ENCODE measurements around the gene RICTOR. TPM values are rescaled to one million over a fixed set of nuclear protein-coding genes. Genes with fewer than 3 reads are reported as not detected.

RICTOR gene
- total RNA-seq, 1 donor from 2014 or later, result 35.0 TPM

DNA sequence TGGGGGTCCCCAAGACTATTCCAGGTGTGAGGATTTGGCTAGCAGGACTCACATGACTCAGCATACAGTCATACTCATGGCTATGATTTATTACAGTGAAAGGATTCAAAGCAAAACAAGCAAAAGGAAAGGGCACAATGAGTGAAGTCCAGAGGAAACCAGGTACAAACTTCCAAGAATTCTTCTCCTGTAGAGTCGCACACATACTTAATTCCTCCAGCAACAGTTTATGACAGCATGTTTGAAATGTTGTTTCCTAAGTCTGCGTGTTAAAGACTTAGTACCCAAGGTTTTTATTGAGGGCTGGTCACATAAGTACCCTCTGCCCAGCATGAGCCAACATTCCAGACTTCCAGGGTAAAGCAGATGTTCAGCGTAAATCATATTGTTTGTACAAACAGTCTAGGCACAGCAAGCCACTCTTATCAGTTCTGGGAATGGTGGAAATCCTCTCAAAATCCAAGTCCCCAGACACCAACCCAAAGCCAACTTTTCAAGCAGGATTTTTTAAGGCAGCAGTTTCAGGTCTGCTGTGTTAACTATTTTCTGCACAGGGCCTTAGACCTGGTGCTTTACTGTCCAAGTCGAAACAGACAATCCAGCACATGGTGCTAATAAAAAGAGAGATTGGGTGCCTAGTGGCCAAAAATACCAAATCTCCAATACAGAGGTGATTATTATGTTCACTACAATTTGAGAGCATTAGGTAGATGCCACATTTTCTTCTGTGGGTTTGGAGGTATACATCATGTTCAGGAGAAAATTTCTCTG is 18.6 kb upstream of the RICTOR start:
- FAIRE-seq (no peak), DNase-seq (ENCODE audit: low read depth) (peak; percentile 88)
- no peaks in the 10 kb centered on the region for H3K27me3 ChIP-seq (ENCODE audit: control insufficient read depth, insufficient read depth, low read length)

DNA sequence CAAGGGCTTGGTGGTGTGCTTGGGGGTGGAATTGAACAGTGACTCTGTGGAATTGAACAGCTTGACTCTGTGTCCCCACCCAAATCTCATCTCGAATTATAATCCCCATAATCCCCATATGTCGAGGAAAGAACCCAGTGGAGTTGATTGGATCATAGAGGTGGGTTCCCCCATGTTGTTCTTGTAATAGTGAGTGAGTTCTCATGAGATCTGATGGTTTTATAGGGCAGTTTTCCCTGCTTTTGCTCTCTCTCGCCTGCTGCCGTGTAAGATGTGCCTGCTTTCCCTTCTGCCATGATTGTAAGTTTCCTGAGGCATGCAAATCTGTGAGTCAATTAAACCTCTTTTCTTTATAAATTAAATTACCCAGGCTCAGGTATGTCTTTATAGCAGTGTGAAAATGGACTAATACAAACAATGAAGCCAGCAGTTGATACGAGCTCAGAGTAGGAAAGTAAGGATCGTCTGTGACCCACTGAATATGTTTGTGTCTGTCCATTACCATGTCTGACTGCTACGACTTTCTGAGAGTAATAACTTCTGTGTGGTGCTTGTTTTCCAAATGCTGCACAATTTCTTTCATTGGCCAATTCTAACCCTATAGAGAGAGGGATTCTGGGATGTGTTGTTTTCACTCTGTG is 17.9 kb upstream of the RICTOR start:
- TF ChIP-seq, protein P1, sequence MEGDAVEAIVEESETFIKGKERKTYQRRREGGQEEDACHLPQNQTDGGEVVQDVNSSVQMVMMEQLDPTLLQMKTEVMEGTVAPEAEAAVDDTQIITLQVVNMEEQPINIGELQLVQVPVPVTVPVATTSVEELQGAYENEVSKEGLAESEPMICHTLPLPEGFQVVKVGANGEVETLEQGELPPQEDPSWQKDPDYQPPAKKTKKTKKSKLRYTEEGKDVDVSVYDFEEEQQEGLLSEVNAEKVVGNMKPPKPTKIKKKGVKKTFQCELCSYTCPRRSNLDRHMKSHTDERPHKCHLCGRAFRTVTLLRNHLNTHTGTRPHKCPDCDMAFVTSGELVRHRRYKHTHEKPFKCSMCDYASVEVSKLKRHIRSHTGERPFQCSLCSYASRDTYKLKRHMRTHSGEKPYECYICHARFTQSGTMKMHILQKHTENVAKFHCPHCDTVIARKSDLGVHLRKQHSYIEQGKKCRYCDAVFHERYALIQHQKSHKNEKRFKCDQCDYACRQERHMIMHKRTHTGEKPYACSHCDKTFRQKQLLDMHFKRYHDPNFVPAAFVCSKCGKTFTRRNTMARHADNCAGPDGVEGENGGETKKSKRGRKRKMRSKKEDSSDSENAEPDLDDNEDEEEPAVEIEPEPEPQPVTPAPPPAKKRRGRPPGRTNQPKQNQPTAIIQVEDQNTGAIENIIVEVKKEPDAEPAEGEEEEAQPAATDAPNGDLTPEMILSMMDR (IDR thresholded peaks at IDR 0.05; ENCODE audit: insufficient read depth, low read length, severe bottlenecking), result no peak
- DNase-seq (ENCODE audit: low read depth) (no peak), FAIRE-seq (peak; percentile 52)
- H3K4me3 ChIP-seq (ENCODE audit: low read depth, low read length), result no peak overlapping the region
- H3K27me3 ChIP-seq (ENCODE audit: control insufficient read depth, insufficient read depth, low read length), result no peaks in the 10 kb centered on the region
- H3K36me3 ChIP-seq (ENCODE audit: control insufficient read depth, insufficient read depth, low read length), result no peaks in the 10 kb centered on the region

More for the DNA sequence above, 18.6 kb upstream of the RICTOR start:
- H3K36me3 ChIP-seq (ENCODE audit: control insufficient read depth, insufficient read depth, low read length), result no peaks in the 10 kb centered on the region
- no peak overlapping the region for H3K4me3 ChIP-seq (ENCODE audit: low read depth, low read length)
- TF ChIP-seq, protein P1 (IDR thresholded peaks at IDR 0.05; ENCODE audit: insufficient read depth, low read length, severe bottlenecking), result no peak

DNA sequence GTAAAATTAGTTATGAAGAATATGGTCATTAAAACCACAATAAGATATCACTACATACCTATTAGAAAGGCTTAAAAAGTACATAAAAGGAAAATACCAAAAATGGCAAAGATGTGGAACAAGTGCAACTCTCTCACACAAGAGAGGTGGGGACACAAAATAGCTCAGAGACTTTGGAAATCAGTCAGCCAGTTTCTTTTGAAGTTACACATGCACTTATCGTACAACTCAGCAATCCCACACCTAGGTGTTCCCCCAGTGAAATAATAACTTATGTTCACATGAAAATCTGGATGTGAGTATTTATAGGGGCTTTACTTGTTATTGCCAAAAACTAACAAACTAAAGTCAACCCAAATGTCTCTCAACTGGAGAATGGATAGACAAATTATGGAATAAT is 9.8 kb upstream of the RICTOR start:
- DNase-seq (ENCODE audit: low read depth) (no peak), FAIRE-seq (no peak)
- Histone ChIP-seq H3K36me3 (ENCODE audit: control insufficient read depth, insufficient read depth, low read length) (no peaks in the 10 kb centered on the region), H3K27me3 (ENCODE audit: control insufficient read depth, insufficient read depth, low read length) (no peaks in the 10 kb centered on the region), H3K4me3 (ENCODE audit: low read depth, low read length) (no peak overlapping the region)
- TF ChIP-seq, protein P1 (IDR thresholded peaks at IDR 0.05; ENCODE audit: insufficient read depth, low read length, severe bottlenecking), result no peak

DNA sequence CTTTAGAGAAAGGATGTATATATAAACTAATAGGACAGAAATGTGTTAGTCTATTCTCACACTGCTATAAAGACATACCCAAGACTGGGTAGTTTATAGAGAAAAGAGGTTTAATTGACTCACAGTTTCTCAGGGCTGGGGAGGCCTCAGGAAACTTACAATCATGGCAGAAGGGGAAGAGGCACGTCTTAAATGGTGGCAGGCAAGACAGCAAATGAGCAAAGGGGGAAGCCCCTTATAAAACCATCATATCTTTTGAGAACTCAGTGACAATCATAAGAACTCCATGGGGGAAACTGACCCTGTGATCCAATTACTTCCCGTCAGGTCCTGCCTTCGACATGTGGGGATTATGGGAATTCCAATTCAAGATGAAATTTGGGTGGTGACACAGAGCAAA is 8.8 kb upstream of the RICTOR start:
- no peaks in the 10 kb centered on the region for H3K36me3 ChIP-seq (ENCODE audit: control insufficient read depth, insufficient read depth, low read length)
- DNase-seq (ENCODE audit: low read depth) (no peak), FAIRE-seq (no peak)
- H3K4me3 ChIP-seq (ENCODE audit: low read depth, low read length), result no peak overlapping the region
- TF ChIP-seq, protein P1 (IDR thresholded peaks at IDR 0.05; ENCODE audit: insufficient read depth, low read length, severe bottlenecking), result no peak
- no peaks in the 10 kb centered on the region for H3K27me3 ChIP-seq (ENCODE audit: control insufficient read depth, insufficient read depth, low read length)

DNA sequence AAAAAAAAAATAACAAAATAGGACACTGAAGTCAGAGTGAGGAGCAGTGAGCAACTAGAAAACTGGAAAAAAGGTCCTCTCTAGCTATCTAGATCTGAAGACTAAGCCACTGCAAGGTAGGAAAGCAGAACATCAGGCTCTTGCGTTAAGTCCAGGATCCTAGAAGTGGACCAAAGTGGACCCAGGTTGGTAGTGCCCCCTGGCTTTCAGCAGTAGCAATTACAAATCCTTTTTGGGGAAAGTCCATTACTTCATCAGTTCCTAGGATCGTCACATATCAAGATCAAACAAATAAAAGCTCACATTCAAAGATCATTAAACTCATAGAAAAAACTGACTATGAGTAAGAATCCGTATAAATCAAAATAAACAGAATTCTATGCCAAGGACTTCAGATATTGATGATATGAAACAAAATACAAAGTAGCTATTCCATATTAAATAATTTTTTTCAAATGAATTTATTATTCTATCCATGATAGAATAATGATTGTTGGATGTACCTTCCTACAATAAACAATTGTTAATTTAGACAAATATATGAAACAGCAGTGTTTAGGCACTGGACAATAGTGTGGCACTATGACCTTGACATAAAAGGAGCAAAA is 6.5 kb upstream of the RICTOR start:
- no peak overlapping the region for H3K4me3 ChIP-seq (ENCODE audit: low read depth, low read length)
- FAIRE-seq (no peak), DNase-seq (ENCODE audit: low read depth) (peak; percentile 67)
- TF ChIP-seq, protein P1 (IDR thresholded peaks at IDR 0.05; ENCODE audit: insufficient read depth, low read length, severe bottlenecking), result peak; percentile 75
- H3K27me3 ChIP-seq (ENCODE audit: control insufficient read depth, insufficient read depth, low read length), result no peaks in the 10 kb centered on the region
- H3K36me3 ChIP-seq (ENCODE audit: control insufficient read depth, insufficient read depth, low read length), result no peaks in the 10 kb centered on the region
